ENCODE data around the gene DYNLT1. TPM values are rescaled to one million over a fixed set of nuclear protein-coding genes. Genes with fewer than 3 reads are reported as not detected.

The DYNLT1 gene
- total and polyA plus RNA-seq, 2 of the 4 experiments (the other 2 are of a cell fraction) = 235 to 349 TPM

GRCh38 chr6:158662607-158662953 lies 18.0 kb upstream of the DYNLT1 start:
- Histone ChIP-seq H4K8ac (ENCODE audit: low read depth in 2 of 2, low read length in 2 of 2) (no peak overlapping the region), H3K23ac (ENCODE audit: low read depth, low read length) (no peak overlapping the region), H3K56ac (ENCODE audit: extremely low read depth, insufficient read depth, low read length) (no peak overlapping the region), H3K4me3 (ENCODE audit: insufficient read depth, low read depth, low read length) (no peak overlapping the region), H2AK5ac (ENCODE audit: low read depth, low read length) (no peak overlapping the region), H2AFZ (replicated peaks; ENCODE audit: low read length, poor library complexity) (no peak overlapping the region), H3K4me1 (ENCODE audit: control insufficient read depth, insufficient read depth, low read length) (peaks cover 8% of the 10 kb centered on the region; the same call in 1 of the 2 replicates), H2BK120ac (ENCODE audit: low read depth, low read length) (no peak overlapping the region), H3K18ac (ENCODE audit: low read depth, low read length) (no peak overlapping the region), H4K5ac (ENCODE audit: low read depth, low read length) (no peak overlapping the region), H3K79me1 (ENCODE audit: low read depth in 1 of 2, low read length in 2 of 2) (0 out of 4 replicates have a peak, but pooled peaks cover 0 to under 1% of the 10 kb centered on the region in 2 experiments), H3K27me3 (ENCODE audit: control insufficient read depth, insufficient read depth, low read length) (no peaks in the 10 kb centered on the region), H4K91ac (ENCODE audit: insufficient read depth, low read depth, low read length) (no peak overlapping the region), H3K4ac (ENCODE audit: low read depth, low read length) (no peak overlapping the region), H3K14ac (replicated peaks; ENCODE audit: low read depth, low read length) (no peak overlapping the region), H2AK9ac (replicated peaks; ENCODE audit: low read depth, low read length, poor library complexity) (no peak overlapping the region), H2BK15ac (ENCODE audit: low read depth, low read length) (no peak overlapping the region), H3K36me3 (ENCODE audit: control insufficient read depth, insufficient read depth, low read length) (no peaks in the 10 kb centered on the region), H3K9ac (ENCODE audit: low read depth, low read length) (no peak overlapping the region), H2BK5ac (ENCODE audit: low read depth, low read length, poor library complexity, severe bottlenecking) (no peak overlapping the region), H3K9me1 (ENCODE audit: insufficient read depth, low read length) (no peaks in the 10 kb centered on the region), H3K4me2 (ENCODE audit: low read depth, low read length) (no peak overlapping the region; the same call in 1 of the 2 replicates), H3K9me3 (ENCODE audit: control insufficient read depth, insufficient read depth, low read length) (no peaks in the 10 kb centered on the region), H3K27ac (ENCODE audit: insufficient read depth, low read length) (no peak overlapping the region; the same call in 1 of the 2 replicates), H2BK20ac (ENCODE audit: low read depth, low read length) (no peak overlapping the region), H4K20me1 (ENCODE audit: insufficient read depth, low read length) (no peaks in the 10 kb centered on the region)
- intact Hi-C loops (cut with micrococcal nuclease) = loop anchor here (5.0 kb wide), 1 partner anchor 35 kb away; no protein-coding TSS in a partner anchor
- no TSS peak for BruUV-seq (replicated peaks)
- TF ChIP-seq CHD1 (IDR thresholded peaks at IDR 0.05; ENCODE audit: low read depth, low read length) (no peak), CTCF (conservative IDR thresholded peaks at IDR 0.05; ENCODE audit: low read depth, low read length) (no peak), NFE2L2 (IDR thresholded peaks at IDR 0.05; ENCODE audit: low read depth, low read length) (no peak), MAZ (IDR thresholded peaks at IDR 0.05; ENCODE audit: borderline replicate concordance, low read depth, low read length) (no peak), POLR2A (IDR thresholded peaks at IDR 0.05; ENCODE audit: low read depth, low read length) (no peak), BHLHE40 (IDR thresholded peaks at IDR 0.05; ENCODE audit: low read depth, low read length) (no peak), RFX5 (IDR thresholded peaks at IDR 0.05; ENCODE audit: low read depth, low read length) (no peak), RAD21 (IDR thresholded peaks at IDR 0.05; ENCODE audit: low read length) (no peak), ELK1 (IDR thresholded peaks at IDR 0.05; ENCODE audit: borderline replicate concordance, low read depth, low read length) (no peak)
- POLR2A ChIA-PET (ENCODE audit: unreplicated experiment) = no interaction called here
- dilution Hi-C loops (cut with HindIII; ENCODE audit: low sequenced_read_pairs, unreplicated experiment) = no loop called here
- DNase-seq = no peak
- no CpG with 5 or more reads among the region's 3 CpGs for WGBS, 2 experiments (ENCODE audit: extremely low coverage in 2 of 2, insufficient read length in 1 of 2)
- in situ Hi-C loops (cut with MboI; ENCODE audit: low sequenced_read_pairs) = no loop called here
- ATAC-seq (ENCODE audit: low read depth) = no peak
- CTCF ChIA-PET = interaction anchor here (0.7 to 2.8 kb wide), 2 partner anchors 29 to 109 kb away, joined by 3 to 12 read pairs; no protein-coding TSS in a partner anchor

All from IMR-90 (cell line).